ENCODE results near the gene ARHGEF12. TPM values are rescaled to one million over a fixed set of nuclear protein-coding genes. Genes with fewer than 3 reads are reported as not detected.

ARHGEF12 gene
- total and polyA plus RNA-seq, 7 donors, result 18.6 to 129 (median 80.5) TPM

DNA sequence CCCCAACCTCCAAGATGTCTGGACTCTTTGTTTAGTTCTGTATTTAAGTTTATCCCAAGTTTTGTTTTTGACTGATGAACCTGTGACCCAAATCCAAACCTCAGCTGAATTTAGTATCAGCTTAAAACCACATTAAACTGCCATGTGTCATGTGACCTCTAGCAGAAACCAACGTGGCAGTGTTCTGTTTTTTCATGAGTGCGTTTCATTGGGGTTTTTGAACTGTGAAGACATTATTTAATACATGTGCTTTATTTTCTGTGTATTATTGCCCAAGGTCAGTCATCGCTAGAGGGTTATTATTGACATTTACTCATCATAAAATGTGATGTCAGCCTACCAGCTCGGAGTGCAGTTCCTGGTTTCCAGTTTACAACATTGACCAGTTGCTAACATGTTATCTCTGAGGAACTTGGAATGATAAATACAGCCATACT lies 9.3 kb upstream of the ARHGEF12 start:
- no peaks in the 10 kb centered on the region for H3K9me3 ChIP-seq
- DNase-seq, result no peak
- WGBS, 2 donors, result 7 to 23% methylated on average over 4 of the region's 4 CpGs
- peaks cover 0 to 17% (median 0%) of the 10 kb centered on the region in 4 donors for H3K36me3 ChIP-seq
- H3K27ac ChIP-seq, result peak overlapping the region in 1 of 4 donors; percentile 88
- no peak overlapping the region for H3K4me3 ChIP-seq
- H3K4me1 ChIP-seq, result peaks cover 0 to 26% (median 16%) of the 10 kb centered on the region in 4 donors
- intact Hi-C loops (cut with DNase I), result no loop called here
- TF ChIP-seq POLR2A (IDR thresholded peaks at IDR 0.05) (no peak), POLR2AphosphoS5 (IDR thresholded peaks at IDR 0.05) (no peak), EP300 (IDR thresholded peaks at IDR 0.05) (no peak)
- TF ChIP-seq, protein P1, sequence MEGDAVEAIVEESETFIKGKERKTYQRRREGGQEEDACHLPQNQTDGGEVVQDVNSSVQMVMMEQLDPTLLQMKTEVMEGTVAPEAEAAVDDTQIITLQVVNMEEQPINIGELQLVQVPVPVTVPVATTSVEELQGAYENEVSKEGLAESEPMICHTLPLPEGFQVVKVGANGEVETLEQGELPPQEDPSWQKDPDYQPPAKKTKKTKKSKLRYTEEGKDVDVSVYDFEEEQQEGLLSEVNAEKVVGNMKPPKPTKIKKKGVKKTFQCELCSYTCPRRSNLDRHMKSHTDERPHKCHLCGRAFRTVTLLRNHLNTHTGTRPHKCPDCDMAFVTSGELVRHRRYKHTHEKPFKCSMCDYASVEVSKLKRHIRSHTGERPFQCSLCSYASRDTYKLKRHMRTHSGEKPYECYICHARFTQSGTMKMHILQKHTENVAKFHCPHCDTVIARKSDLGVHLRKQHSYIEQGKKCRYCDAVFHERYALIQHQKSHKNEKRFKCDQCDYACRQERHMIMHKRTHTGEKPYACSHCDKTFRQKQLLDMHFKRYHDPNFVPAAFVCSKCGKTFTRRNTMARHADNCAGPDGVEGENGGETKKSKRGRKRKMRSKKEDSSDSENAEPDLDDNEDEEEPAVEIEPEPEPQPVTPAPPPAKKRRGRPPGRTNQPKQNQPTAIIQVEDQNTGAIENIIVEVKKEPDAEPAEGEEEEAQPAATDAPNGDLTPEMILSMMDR (IDR thresholded peaks at IDR 0.05), result no peak
- no peaks in the 10 kb centered on the region for H3K27me3 ChIP-seq

DNA sequence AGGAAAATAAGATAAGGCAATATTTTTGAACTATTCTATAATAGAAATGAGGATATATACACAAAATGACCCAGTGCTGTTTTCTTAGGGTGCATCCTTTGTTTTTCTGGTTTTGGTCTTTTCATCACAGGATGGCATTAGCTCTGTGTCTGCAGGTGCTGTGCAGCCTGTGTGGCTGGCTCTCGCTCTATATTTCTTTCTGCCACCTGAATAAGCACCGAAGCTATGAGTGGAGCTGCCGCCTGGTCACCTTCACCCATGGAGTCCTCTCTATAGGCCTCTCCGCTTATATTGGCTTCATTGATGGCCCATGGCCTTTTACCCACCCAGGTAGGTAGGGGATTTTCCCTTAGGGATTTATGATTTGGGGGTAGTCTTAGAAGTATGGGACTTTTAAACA lies 8.9 kb upstream of the ARHGEF12 start:
- intact Hi-C loops (cut with DNase I), result no loop called here
- no peak for DNase-seq
- H3K27ac ChIP-seq, result peak overlapping the region in 1 of 4 donors; percentile 88
- no peaks in the 10 kb centered on the region for H3K9me3 ChIP-seq
- H3K36me3 ChIP-seq, result peaks cover 0 to 17% (median 0%) of the 10 kb centered on the region in 4 donors
- peaks cover 0 to 30% (median 19%) of the 10 kb centered on the region in 4 donors for H3K4me1 ChIP-seq
- TF ChIP-seq, protein P1 (IDR thresholded peaks at IDR 0.05), result no peak
- TF ChIP-seq EP300 (IDR thresholded peaks at IDR 0.05), result no peak
- no peak overlapping the region for H3K4me3 ChIP-seq
- no peaks in the 10 kb centered on the region for H3K27me3 ChIP-seq
- 48 to 77% methylated on average over 4 of the region's 4 CpGs for WGBS, 2 donors

DNA sequence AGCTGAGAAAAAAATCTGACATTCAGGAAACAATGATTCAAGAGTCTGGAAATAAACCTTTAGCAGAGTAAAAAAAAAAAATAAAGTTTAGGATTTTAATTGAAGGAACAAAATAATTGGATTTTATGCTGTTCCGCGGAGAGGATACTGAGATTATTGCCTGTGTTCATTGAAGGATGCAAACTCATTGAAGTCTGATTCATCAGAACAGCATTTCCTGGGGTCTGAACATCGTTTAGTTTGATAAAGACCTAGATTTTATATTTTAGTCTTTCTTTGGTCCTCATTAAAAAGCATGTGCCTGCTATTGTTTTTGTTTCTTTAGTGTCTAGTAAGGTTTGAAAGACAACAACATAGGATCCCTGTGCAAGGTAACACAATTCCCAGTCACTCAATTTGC lies 6.7 kb upstream of the ARHGEF12 start:
- no peak for DNase-seq
- no peak for TF ChIP-seq POLR2AphosphoS5 (IDR thresholded peaks at IDR 0.05)
- TF ChIP-seq EP300 (IDR thresholded peaks at IDR 0.05), result no peak
- TF ChIP-seq, protein P1 (IDR thresholded peaks at IDR 0.05), result no peak
- no peak for TF ChIP-seq POLR2A (IDR thresholded peaks at IDR 0.05)
- intact Hi-C loops (cut with DNase I), result no loop called here
- peaks cover 0 to 17% (median 0%) of the 10 kb centered on the region in 4 donors for H3K36me3 ChIP-seq
- H3K27ac ChIP-seq, result no peak overlapping the region
- H3K27me3 ChIP-seq, result no peaks in the 10 kb centered on the region
- H3K4me1 ChIP-seq, result peaks cover 0 to 53% (median 39%) of the 10 kb centered on the region in 4 donors
- H3K4me3 ChIP-seq, result no peak overlapping the region
- 88 to 90% methylated on average over 3 of the region's 3 CpGs for WGBS, 2 donors
- no peaks in the 10 kb centered on the region for H3K9me3 ChIP-seq

DNA sequence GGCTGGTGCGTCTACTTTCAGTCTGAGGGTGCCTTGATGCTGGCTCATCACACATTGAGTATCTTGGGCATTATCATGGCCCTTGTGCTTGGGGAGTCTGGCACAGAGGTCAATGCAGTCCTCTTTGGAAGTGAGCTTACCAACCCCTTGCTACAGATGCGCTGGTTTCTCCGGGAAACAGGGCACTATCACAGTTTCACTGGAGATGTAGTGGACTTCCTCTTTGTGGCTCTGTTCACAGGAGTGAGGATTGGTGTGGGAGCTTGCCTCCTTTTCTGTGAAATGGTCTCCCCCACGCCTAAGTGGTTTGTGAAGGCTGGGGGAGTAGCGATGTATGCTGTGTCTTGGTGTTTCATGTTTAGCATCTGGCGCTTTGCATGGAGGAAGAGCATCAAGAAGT lies 6.2 kb upstream of the ARHGEF12 start:
- no peak for TF ChIP-seq POLR2AphosphoS5 (IDR thresholded peaks at IDR 0.05)
- no peak for TF ChIP-seq EP300 (IDR thresholded peaks at IDR 0.05)
- TF ChIP-seq POLR2A (IDR thresholded peaks at IDR 0.05), result no peak
- TF ChIP-seq, protein P1 (IDR thresholded peaks at IDR 0.05), result no peak
- H3K27ac ChIP-seq, result no peak overlapping the region
- 94 to 95% methylated on average over 6 of the region's 6 CpGs for WGBS, 2 donors
- H3K36me3 ChIP-seq, result peaks cover 0 to 17% (median 0%) of the 10 kb centered on the region in 4 donors
- no peak overlapping the region for H3K4me3 ChIP-seq
- H3K4me1 ChIP-seq, result peaks cover 0 to 53% (median 38%) of the 10 kb centered on the region in 4 donors
- intact Hi-C loops (cut with DNase I), result loop anchor here (10.0 kb wide), 1 partner anchor 355 kb away; no protein-coding TSS in a partner anchor
- no peaks in the 10 kb centered on the region for H3K9me3 ChIP-seq
- DNase-seq, result no peak
- H3K27me3 ChIP-seq, result no peaks in the 10 kb centered on the region

Measured in sigmoid colon (tissue), 7 donors.